Adrenal gland (tissue), 12 donors: ENCODE measurements around the gene TLL1. TPM values are rescaled to one million over a fixed set of nuclear protein-coding genes. Genes with fewer than 3 reads are reported as not detected.

Experiments used
- DNase-seq, 7 donors: peaks; one replicate each; pipeline ENCODE4 v3.0.0-alpha.2; 2019 to 2020
- H3K27ac ChIP-seq, 5 donors: fragments of 200-600 bp; sonication (generic) in 4 of 5; 1 replicate in 3 of 5; 2 replicates in 2 of 5; pipeline versions ENCODE4 v1.5.1 to v1.8.0; 2016 to 2020; ENCODE audit warnings: mild to moderate bottlenecking in 1 of 5
- H3K27me3 ChIP-seq: fragments of 200-600 bp; 2 replicates; pipeline ENCODE4 v1.8.0; 2021
- H3K36me3 ChIP-seq, 2 donors: fragments of 200-600 bp; replicated peaks in 1 of 2; 1 replicate in 1 of 2; 2 replicates in 1 of 2; pipeline versions ENCODE4 v1.5.1 to v1.8.0; 2018 to 2022
- H3K4me1 ChIP-seq, 2 donors: fragments of 200-600 bp; replicated peaks in 1 of 2; 1 replicate in 1 of 2; 2 replicates in 1 of 2; pipeline versions ENCODE4 v1.5.1 to v1.8.0; 2018 to 2021
- H3K4me3 ChIP-seq, 4 donors: fragments of 200-600 bp; sonication (generic) in 3 of 4; one replicate each; pipeline ENCODE4 v1.5.1; 2016 to 2018
- H3K9me3 ChIP-seq, 3 donors: fragments of 200-600 bp; sonication (generic) in 1 of 3; replicated peaks in 1 of 3; 1 replicate in 2 of 3; 2 replicates in 1 of 3; pipeline versions ENCODE4 v1.5.1 to v1.8.0; 2016 to 2021
- POLR2A ChIP-seq, 2 donors: fragments of 450-650 bp; IDR thresholded peaks; one replicate each; pipeline ENCODE4 v1.6.1; 2017; ENCODE audit warnings: antibody characterized with exemption in 2 of 2, mild to moderate bottlenecking in 2 of 2, moderate library complexity in 1 of 2
- WGBS, 4 donors: extraction: QIAGEN DNeasy Blood & Tissue Kit in 2 of 4; methylation state at CpG; one replicate each; pipeline versions ENCODE4 v1.1.5 to v1.1.7; 2013 to 2017; 5-methylcytosine and 5-hydroxymethylcytosine counted together
- intact Hi-C, 2 donors: fragments of 100-400 bp; cut with DNase I; formaldehyde crosslinking; loops; one replicate each; pipeline versions ENCODE4 v1.14.1 to v1.15.0; 2022 to 2023
- polyA plus RNA-seq, 3 donors: library from polyadenylated mRNA; stranded (reverse); fragments of 200-250 nt in 2 of 3; fragments of 350-450 nt in 1 of 3; fragmentation: Illumina TruSeq in 1 of 3; extraction: RNeasy Lipid Tissue Mini Kit (QIAGEN cat#74804) in 1 of 3; gene quantifications; one replicate each; pipeline ENCODE4 v1.2.3, GENCODE V29; 2013 to 2014
- total RNA-seq, 9 donors: library from RNA; depleted of rRNA in 4 of 9; stranded (reverse); fragments of >200 nt in 4 of 9; fragments of 120-200 nt in 1 of 9; fragmentation: NEBNext Ultra II Directional in 1 of 9; extraction: Animal tissue kit (Norgen Biotek cat#: 25700) in 1 of 9; gene quantifications; one replicate each; pipeline versions ENCODE4 v1.1.0 to v1.2.4, GENCODE V29; 2013 to 2023
- TF ChIP-seq, protein P1 (sequence below), 6 experiments: fragments of 450-650 bp in 4 of 6; fragments of 200-600 bp in 2 of 6; sonication (generic) in 1 of 6; IDR thresholded peaks; 1 replicate in 5 of 6; 2 replicates in 1 of 6; pipeline versions ENCODE4 v1.5.1 to v1.8.0; 2016 to 2021; ENCODE audit warnings: antibody characterized with exemption in 6 of 6, mild to moderate bottlenecking in 2 of 6, moderate library complexity in 1 of 6
- donor health status: healthy with polysubstance abuse.
- donor health status: Bipolar disorder and iron deficiency.
- donor health status: DM: yes; HTN: yes; CAD: no.
- donor health status: DM: no; HTN: no; CAD: no.
- donor health status: DM: no; HTN: no; CAD: no.
- donor health status: DM: yes; HTN: yes; CAD: no.

TLL1 gene
- total and polyA plus RNA-seq, 12 donors = 1.00 to 12.7 (median 2.1) TPM

DNA sequence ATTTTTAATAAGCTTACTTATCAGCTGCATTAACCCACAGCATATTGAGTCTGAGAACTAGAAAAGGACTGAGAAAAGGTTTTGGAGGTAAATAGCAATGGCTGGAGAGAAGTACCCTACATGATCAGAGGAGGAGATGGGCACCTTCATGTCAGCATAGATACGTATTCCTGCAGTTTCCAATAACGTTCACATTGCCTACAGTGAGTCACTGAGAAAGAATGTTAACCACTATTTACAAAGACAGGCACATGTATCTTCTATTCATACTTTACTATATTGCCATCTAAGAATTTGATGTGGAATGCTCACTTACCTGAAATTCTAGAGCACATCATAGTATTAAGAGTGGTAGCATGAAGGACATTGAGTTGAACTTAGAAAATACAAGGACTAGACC lies 92.5 kb downstream of the TLL1 start:
- WGBS, 4 donors = 60 to 73% (median 68%) methylated on average over 2 of the region's 2 CpGs
- no peak overlapping the region for H3K4me3 ChIP-seq
- no peaks in the 10 kb centered on the region for H3K9me3 ChIP-seq
- intact Hi-C loops = no loop called here
- TF ChIP-seq, protein P1, sequence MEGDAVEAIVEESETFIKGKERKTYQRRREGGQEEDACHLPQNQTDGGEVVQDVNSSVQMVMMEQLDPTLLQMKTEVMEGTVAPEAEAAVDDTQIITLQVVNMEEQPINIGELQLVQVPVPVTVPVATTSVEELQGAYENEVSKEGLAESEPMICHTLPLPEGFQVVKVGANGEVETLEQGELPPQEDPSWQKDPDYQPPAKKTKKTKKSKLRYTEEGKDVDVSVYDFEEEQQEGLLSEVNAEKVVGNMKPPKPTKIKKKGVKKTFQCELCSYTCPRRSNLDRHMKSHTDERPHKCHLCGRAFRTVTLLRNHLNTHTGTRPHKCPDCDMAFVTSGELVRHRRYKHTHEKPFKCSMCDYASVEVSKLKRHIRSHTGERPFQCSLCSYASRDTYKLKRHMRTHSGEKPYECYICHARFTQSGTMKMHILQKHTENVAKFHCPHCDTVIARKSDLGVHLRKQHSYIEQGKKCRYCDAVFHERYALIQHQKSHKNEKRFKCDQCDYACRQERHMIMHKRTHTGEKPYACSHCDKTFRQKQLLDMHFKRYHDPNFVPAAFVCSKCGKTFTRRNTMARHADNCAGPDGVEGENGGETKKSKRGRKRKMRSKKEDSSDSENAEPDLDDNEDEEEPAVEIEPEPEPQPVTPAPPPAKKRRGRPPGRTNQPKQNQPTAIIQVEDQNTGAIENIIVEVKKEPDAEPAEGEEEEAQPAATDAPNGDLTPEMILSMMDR (IDR thresholded peaks at IDR 0.05) = no peak
- TF ChIP-seq POLR2A (IDR thresholded peaks at IDR 0.05) = no peak
- no peaks in the 10 kb centered on the region for H3K4me1 ChIP-seq
- no peaks in the 10 kb centered on the region for H3K27me3 ChIP-seq
- no peak overlapping the region for H3K27ac ChIP-seq
- no peak for DNase-seq
- H3K36me3 ChIP-seq = no peaks in the 10 kb centered on the region

GRCh38 chr4:165966833-165967232 lies 93.8 kb downstream of the TLL1 start:
- no peaks in the 10 kb centered on the region for H3K9me3 ChIP-seq
- H3K27ac ChIP-seq = no peak overlapping the region
- H3K4me1 ChIP-seq = no peaks in the 10 kb centered on the region
- 76 to 83% (median 80%) methylated on average over 8 of the region's 8 CpGs for WGBS, 4 donors
- no peaks in the 10 kb centered on the region for H3K36me3 ChIP-seq
- H3K27me3 ChIP-seq = no peaks in the 10 kb centered on the region
- TF ChIP-seq, protein P1 (IDR thresholded peaks at IDR 0.05) = no peak
- TF ChIP-seq POLR2A (IDR thresholded peaks at IDR 0.05) = no peak
- H3K4me3 ChIP-seq = no peak overlapping the region
- DNase-seq = no peak
- intact Hi-C loops = no loop called here

GRCh38 chr4:165967486-165967885 lies 94.4 kb downstream of the TLL1 start:
- Histone ChIP-seq H3K27ac (no peak overlapping the region), H3K4me3 (no peak overlapping the region), H3K4me1 (no peaks in the 10 kb centered on the region), H3K36me3 (no peaks in the 10 kb centered on the region), H3K9me3 (no peaks in the 10 kb centered on the region), H3K27me3 (no peaks in the 10 kb centered on the region)
- no peak for DNase-seq
- intact Hi-C loops = no loop called here
- 79 to 93% (median 87%) methylated on average over 2 of the region's 2 CpGs for whole genome bisulfite sequencing, 4 donors
- TF ChIP-seq POLR2A (IDR thresholded peaks at IDR 0.05) = no peak
- TF ChIP-seq, protein P1 (IDR thresholded peaks at IDR 0.05) = no peak

DNA sequence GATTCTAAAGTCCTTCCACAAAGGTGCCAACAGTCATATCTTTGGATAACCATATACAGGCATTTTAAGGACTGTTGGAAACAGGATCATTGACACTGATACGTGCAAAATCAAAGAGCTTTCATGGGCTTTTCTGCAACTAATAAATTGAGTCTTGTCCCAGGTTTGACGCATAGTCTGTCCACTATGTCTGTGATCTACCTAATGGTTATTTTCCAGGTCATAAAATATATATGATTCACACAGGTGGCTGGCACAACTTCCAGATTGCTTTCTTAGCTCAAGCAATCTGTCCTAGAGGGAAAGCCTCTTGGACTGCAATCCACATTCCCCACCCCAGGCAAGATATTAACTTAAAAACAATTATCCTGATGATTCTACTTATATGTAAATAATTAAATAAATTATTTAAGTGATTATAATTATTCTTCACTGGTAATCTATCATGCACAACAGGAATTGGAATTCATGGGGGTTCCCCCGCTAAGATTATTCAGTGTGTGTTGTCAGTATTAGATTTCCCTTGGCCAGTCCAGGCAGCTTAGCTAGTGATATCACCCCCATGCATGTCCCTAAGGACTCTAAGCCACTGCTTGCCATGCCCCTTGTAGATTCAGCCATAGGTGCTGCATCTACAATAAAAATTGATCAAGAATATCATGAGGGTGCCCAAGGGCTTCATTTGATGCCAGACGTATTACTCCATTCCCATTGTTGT lies 97.8 kb downstream of the TLL1 start:
- 68 to 78% (median 75%) methylated on average over 4 of the region's 4 CpGs for WGBS, 4 donors
- TF ChIP-seq, protein P1 (IDR thresholded peaks at IDR 0.05) = no peak
- TF ChIP-seq POLR2A (IDR thresholded peaks at IDR 0.05) = no peak
- H3K9me3 ChIP-seq = no peaks in the 10 kb centered on the region
- intact Hi-C loops = no loop called here
- DNase-seq = no peak
- no peak overlapping the region for H3K4me3 ChIP-seq
- H3K4me1 ChIP-seq = no peaks in the 10 kb centered on the region
- H3K27ac ChIP-seq = no peak overlapping the region
- no peaks in the 10 kb centered on the region for H3K36me3 ChIP-seq
- no peaks in the 10 kb centered on the region for H3K27me3 ChIP-seq
